SK-N-SH (cell line): ENCODE results near the gene CALN1. TPM values are rescaled to one million over a fixed set of nuclear protein-coding genes. Genes with fewer than 3 reads are reported as not detected.

Source experiments
- CTCF ChIA-PET: fragments of 300-600, 350-600 bp; formaldehyde crosslinking; extraction: SDS; loops from one replicate; lab custom pipeline; 2021; lab: Yijun Ruan, JAX
- POLR2A ChIA-PET: fragments of 350-600 bp; sonication (Branson Sonifier 250); formaldehyde crosslinking; extraction: SDS; loops from one replicate; lab custom pipeline; 2020; ENCODE audit warnings: antibody characterized with exemption, inconsistent platforms; lab: Yijun Ruan, JAX
- DNase-seq: peaks from one replicate; pipeline ENCODE4 v3.0.0; 2012
- H2AFZ ChIP-seq: fragments of 200-600 bp; sonication (generic); 2 replicates; pipeline ENCODE4 v1.8.1; 2016; ENCODE audit warnings: antibody characterized with exemption, mild to moderate bottlenecking, low read depth
- H3F3A ChIP-seq: fragments of 200-600 bp; sonication (generic); replicated peaks from 2 replicates; pipeline ENCODE3; 2016; ENCODE audit warnings: antibody characterized with exemption, mild to moderate bottlenecking; ENCODE audit not compliant: insufficient read depth
- H3K27ac ChIP-seq, 2 experiments: fragments of 200-500 bp in 1 of 2; fragments of 200-600 bp in 1 of 2; sonication (Bioruptor generic) in 1 of 2; sonication (generic), shearing (Covaris generic) in 1 of 2; 2 replicates each; pipeline versions ENCODE4 v1.5.1 to v1.6.1; 2014 to 2016; ENCODE audit warnings: low read depth in 2 of 2, inconsistent platforms in 1 of 2, low read length in 1 of 2, mild to moderate bottlenecking in 1 of 2, mixed read lengths in 1 of 2
- H3K27me3 ChIP-seq: fragments of 200-600 bp; sonication (generic), shearing (Covaris generic); 2 replicates; pipeline ENCODE4 v1.6.1; 2016; ENCODE audit warnings: mixed run types; ENCODE audit not compliant: insufficient read depth
- H3K36me3 ChIP-seq, 2 experiments: fragments of 200-500 bp in 1 of 2; fragments of 200-600 bp in 1 of 2; sonication (Bioruptor generic) in 1 of 2; sonication (generic) in 1 of 2; replicated peaks in 1 of 2; 2 replicates each; pipeline versions ENCODE3 to v1.5.1; 2014 to 2016; ENCODE audit warnings: low read length in 1 of 2, mild to moderate bottlenecking in 1 of 2; ENCODE audit not compliant: insufficient read depth in 2 of 2, control insufficient read depth in 1 of 2
- H3K4me1 ChIP-seq, 2 experiments: fragments of 200-500 bp in 1 of 2; fragments of 200-600 bp in 1 of 2; sonication (Bioruptor generic) in 1 of 2; sonication (generic), shearing (Covaris generic) in 1 of 2; 2 replicates each; pipeline versions ENCODE4 v1.5.1 to v1.6.1; 2014 to 2016; ENCODE audit warnings: low read depth in 1 of 2, low read length in 1 of 2, mixed run types in 1 of 2; ENCODE audit not compliant: insufficient read depth in 2 of 2, control insufficient read depth in 1 of 2
- H3K4me2 ChIP-seq: fragments of 200-600 bp; sonication (generic), shearing (Covaris generic); 2 replicates; pipeline ENCODE4 v1.6.1; 2017; ENCODE audit warnings: mixed run types
- H3K4me3 ChIP-seq, 2 experiments: fragments of 200-500 bp in 1 of 2; fragments of 200-600 bp in 1 of 2; sonication (Bioruptor generic) in 1 of 2; sonication (generic), shearing (Covaris generic) in 1 of 2; 2 replicates each; pipeline versions ENCODE4 v1.5.1 to v1.8.1; 2014 to 2016; ENCODE audit warnings: low read depth in 2 of 2, inconsistent platforms in 1 of 2, low read length in 1 of 2, mild to moderate bottlenecking in 1 of 2, mixed read lengths in 1 of 2, moderate library complexity in 1 of 2
- H3K79me2 ChIP-seq: fragments of 200-600 bp; sonication (generic); 2 replicates; pipeline ENCODE4 v1.8.1; 2017; ENCODE audit warnings: mild to moderate bottlenecking; ENCODE audit not compliant: insufficient read depth
- H3K9ac ChIP-seq: fragments of 200-600 bp; sonication (generic); 2 replicates; pipeline ENCODE4 v1.6.1; 2017; ENCODE audit warnings: mixed run types
- H3K9me2 ChIP-seq: fragments of 200-600 bp; sonication (generic); 2 replicates; pipeline ENCODE4 v1.6.1; 2017; ENCODE audit warnings: mixed run types
- H3K9me3 ChIP-seq: fragments of 200-600 bp; sonication (generic); 2 replicates; pipeline ENCODE4 v1.6.1; 2017; ENCODE audit warnings: mixed run types, mild to moderate bottlenecking, moderate library complexity
- H4K20me1 ChIP-seq: fragments of 200-600 bp; sonication (generic); 2 replicates; pipeline ENCODE4 v1.6.1; 2017; ENCODE audit warnings: mild to moderate bottlenecking, mixed run types; ENCODE audit not compliant: insufficient read depth
- ELF1 ChIP-seq: IDR thresholded peaks from 2 replicates; pipeline ENCODE4 v1.4.0; 2012
- EZH2phosphoT487 ChIP-seq: fragments of 200-600 bp; sonication (generic); IDR thresholded peaks from 2 replicates; pipeline ENCODE4 v1.6.1; 2017; ENCODE audit warnings: low read depth, mixed run types, mild to moderate bottlenecking, antibody characterized with exemption, moderate library complexity, borderline replicate concordance
- FOXM1 ChIP-seq: IDR thresholded peaks from 2 replicates; pipeline ENCODE4 v1.4.0; 2012; ENCODE audit warnings: low read depth, mild to moderate bottlenecking
- GABPA ChIP-seq: IDR thresholded peaks from 2 replicates; pipeline ENCODE4 v1.4.0; 2012; ENCODE audit warnings: low read depth, mild to moderate bottlenecking
- JUND ChIP-seq: IDR thresholded peaks from 2 replicates; pipeline ENCODE4 v1.4.0; 2012
- MEF2A ChIP-seq: IDR thresholded peaks from 2 replicates; pipeline ENCODE4 v1.4.0; 2012; ENCODE audit warnings: low read depth, borderline replicate concordance
- POLR2AphosphoS5 ChIP-seq: IDR thresholded peaks from 2 replicates; pipeline ENCODE4 v1.6.1; 2012; ENCODE audit warnings: low read depth, low read length
- RXRA ChIP-seq: IDR thresholded peaks from 2 replicates; pipeline ENCODE4 v1.4.0; 2012; ENCODE audit warnings: low read depth, mild to moderate bottlenecking, borderline replicate concordance
- SIN3A ChIP-seq: IDR thresholded peaks from 2 replicates; pipeline ENCODE4 v1.6.1; 2012; ENCODE audit warnings: low read depth, mild to moderate bottlenecking, low read length, moderate library complexity, borderline replicate concordance
- SMC3 ChIP-seq: IDR thresholded peaks from 2 replicates; pipeline ENCODE4 v1.6.1; 2012; ENCODE audit warnings: low read depth, low read length, improper control_type of control experiment
- TCF12 ChIP-seq: IDR thresholded peaks from 2 replicates; pipeline ENCODE4 v1.4.0; 2012
- TEAD4 ChIP-seq: IDR thresholded peaks from 2 replicates; pipeline ENCODE4 v1.4.0; 2012; ENCODE audit warnings: mild to moderate bottlenecking, borderline replicate concordance; ENCODE audit not compliant: insufficient read depth
- WGBS: methylation state at CpG from one replicate; pipeline ENCODE4 v1.1.6; 2017; ENCODE audit warnings: low lambda C conversion rate; 5-methylcytosine and 5-hydroxymethylcytosine counted together
- polyA plus RNA-seq, 3 experiments: library from polyadenylated mRNA; depleted of rRNA; stranded (reverse); fragments of >200 nt; gene quantifications; 2 replicates each; pipeline ENCODE4 v1.2.3, GENCODE V29; 2012
- TF ChIP-seq, protein P1 (sequence below): fragments of 200-600 bp; sonication (generic); IDR thresholded peaks from 2 replicates; pipeline ENCODE4 v1.6.1; 2017; ENCODE audit warnings: antibody characterized with exemption, mild to moderate bottlenecking, moderate library complexity
- TF ChIP-seq, protein P2 (sequence below): IDR thresholded peaks from 2 replicates; pipeline ENCODE4; 2012
- TF ChIP-seq, protein P3 (sequence below): IDR thresholded peaks from 2 replicates; pipeline ENCODE4 v1.4.0; 2012; ENCODE audit warnings: low read depth, borderline replicate concordance
- TF ChIP-seq, protein P4 (sequence below): fragments of 150-350 bp; IDR thresholded peaks from 2 replicates; pipeline ENCODE4 v1.6.1; 2016; ENCODE audit warnings: mild to moderate bottlenecking, low read depth, low read length
- TF ChIP-seq, protein P5 (sequence below): fragments of 150-350 bp; IDR thresholded peaks from 2 replicates; pipeline ENCODE4 v1.6.1; 2017; ENCODE audit warnings: antibody characterized with exemption, low read length, low read depth, borderline replicate concordance

The CALN1 gene
- polyA plus RNA-seq, 1 of the 3 experiments (the other 2 are of a cell fraction), result not detected

DNA sequence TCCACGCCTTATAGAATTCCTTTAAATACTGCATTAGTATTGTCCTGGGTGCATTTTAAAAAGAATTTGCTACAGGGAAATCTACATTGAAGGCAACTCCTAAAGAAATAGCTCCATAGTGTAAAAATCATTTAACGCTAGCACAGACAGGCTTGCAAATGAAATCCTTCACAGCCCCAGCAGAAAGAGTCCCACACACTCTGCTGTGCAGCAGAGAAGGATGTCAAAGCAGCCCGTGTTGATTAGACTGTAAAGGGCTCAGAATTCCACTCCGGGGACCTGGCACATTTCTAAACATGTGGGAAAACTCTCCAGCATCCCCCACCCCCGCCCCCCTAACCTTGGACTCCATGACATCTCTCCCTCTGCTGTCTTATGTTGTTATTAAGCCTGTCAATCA, 176.8 kb downstream of the CALN1 start (continued):
- TF ChIP-seq, protein P1, sequence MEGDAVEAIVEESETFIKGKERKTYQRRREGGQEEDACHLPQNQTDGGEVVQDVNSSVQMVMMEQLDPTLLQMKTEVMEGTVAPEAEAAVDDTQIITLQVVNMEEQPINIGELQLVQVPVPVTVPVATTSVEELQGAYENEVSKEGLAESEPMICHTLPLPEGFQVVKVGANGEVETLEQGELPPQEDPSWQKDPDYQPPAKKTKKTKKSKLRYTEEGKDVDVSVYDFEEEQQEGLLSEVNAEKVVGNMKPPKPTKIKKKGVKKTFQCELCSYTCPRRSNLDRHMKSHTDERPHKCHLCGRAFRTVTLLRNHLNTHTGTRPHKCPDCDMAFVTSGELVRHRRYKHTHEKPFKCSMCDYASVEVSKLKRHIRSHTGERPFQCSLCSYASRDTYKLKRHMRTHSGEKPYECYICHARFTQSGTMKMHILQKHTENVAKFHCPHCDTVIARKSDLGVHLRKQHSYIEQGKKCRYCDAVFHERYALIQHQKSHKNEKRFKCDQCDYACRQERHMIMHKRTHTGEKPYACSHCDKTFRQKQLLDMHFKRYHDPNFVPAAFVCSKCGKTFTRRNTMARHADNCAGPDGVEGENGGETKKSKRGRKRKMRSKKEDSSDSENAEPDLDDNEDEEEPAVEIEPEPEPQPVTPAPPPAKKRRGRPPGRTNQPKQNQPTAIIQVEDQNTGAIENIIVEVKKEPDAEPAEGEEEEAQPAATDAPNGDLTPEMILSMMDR, result no peak
- TF ChIP-seq TEAD4 (no peak), RXRA (no peak), GABPA (no peak)

DNA sequence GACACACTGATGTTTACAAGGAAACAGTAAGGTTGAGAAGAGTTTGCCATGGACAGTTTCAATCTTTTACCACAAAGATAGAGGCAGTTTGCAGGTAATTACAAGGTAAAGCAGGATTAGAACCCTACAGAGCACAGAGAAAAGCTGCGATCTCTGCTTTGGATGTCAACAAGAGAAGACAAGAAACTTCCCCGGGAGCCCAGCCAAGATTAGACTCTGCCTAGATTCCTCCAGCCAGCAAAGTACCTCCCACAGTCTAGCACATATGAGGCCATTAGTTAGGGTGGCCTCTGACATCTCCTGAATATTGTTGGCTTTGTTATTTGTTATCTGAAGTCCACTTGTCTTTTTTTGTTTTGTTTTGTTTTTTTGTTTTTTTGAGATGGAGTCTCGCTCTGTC, 178.1 kb downstream of the CALN1 start:
- H4K20me1 ChIP-seq, result no peaks in the 10 kb centered on the region
- POLR2A ChIA-PET, result no interaction called here
- H3K4me1 ChIP-seq, result no peaks in the 10 kb centered on the region
- no peak overlapping the region for H3K4me3 ChIP-seq
- CTCF ChIA-PET, result no interaction called here
- no peak overlapping the region for H3K27ac ChIP-seq
- no peak overlapping the region for H3K4me2 ChIP-seq
- no peaks in the 10 kb centered on the region for H3K9me3 ChIP-seq
- no peaks in the 10 kb centered on the region for H3F3A ChIP-seq
- no peaks in the 10 kb centered on the region for H3K79me2 ChIP-seq
- H3K9me2 ChIP-seq, result no peaks in the 10 kb centered on the region
- TF ChIP-seq, protein P2, sequence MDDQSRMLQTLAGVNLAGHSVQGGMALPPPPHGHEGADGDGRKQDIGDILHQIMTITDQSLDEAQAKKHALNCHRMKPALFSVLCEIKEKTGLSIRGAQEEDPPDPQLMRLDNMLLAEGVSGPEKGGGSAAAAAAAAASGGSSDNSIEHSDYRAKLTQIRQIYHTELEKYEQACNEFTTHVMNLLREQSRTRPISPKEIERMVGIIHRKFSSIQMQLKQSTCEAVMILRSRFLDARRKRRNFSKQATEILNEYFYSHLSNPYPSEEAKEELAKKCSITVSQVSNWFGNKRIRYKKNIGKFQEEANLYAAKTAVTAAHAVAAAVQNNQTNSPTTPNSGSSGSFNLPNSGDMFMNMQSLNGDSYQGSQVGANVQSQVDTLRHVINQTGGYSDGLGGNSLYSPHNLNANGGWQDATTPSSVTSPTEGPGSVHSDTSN, result no peak
- TF ChIP-seq JUND (no peak), MEF2A (no peak), EZH2phosphoT487 (no peak)
- TF ChIP-seq, protein P3, sequence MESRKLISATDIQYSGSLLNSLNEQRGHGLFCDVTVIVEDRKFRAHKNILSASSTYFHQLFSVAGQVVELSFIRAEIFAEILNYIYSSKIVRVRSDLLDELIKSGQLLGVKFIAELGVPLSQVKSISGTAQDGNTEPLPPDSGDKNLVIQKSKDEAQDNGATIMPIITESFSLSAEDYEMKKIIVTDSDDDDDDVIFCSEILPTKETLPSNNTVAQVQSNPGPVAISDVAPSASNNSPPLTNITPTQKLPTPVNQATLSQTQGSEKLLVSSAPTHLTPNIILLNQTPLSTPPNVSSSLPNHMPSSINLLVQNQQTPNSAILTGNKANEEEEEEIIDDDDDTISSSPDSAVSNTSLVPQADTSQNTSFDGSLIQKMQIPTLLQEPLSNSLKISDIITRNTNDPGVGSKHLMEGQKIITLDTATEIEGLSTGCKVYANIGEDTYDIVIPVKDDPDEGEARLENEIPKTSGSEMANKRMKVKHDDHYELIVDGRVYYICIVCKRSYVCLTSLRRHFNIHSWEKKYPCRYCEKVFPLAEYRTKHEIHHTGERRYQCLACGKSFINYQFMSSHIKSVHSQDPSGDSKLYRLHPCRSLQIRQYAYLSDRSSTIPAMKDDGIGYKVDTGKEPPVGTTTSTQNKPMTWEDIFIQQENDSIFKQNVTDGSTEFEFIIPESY, result no peak
- WGBS, result 12% methylated on average over 3 of the region's 3 CpGs
- H3K36me3 ChIP-seq, result no peaks in the 10 kb centered on the region
- H2AFZ ChIP-seq, result no peak overlapping the region
- DNase-seq, result no peak
- H3K27me3 ChIP-seq, result no peaks in the 10 kb centered on the region
- H3K9ac ChIP-seq, result no peak overlapping the region

DNA sequence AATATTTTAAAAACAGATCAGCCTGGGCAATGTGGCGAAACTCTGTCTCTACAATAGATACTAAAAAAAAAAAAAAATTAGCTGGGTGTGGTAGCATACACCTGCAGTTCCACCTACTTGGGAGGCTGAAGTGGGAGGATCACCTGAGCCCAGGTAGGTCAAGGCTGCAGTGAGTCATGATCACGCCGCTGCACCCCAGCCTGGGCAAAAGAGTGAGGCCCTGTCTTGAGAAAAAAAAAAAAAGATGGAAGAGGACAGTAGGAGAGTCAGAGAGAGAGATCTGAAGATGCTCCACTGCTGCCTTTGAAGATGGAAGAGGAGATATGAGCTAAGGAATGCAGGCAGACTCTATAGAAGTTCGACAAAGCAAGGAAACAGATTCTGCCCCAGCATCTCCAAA, 181.9 kb downstream of the CALN1 start:
- ChIA-PET CTCF (no interaction called here), POLR2A (no interaction called here)
- Histone ChIP-seq H3F3A (no peaks in the 10 kb centered on the region), H3K79me2 (no peaks in the 10 kb centered on the region), H3K4me2 (no peak overlapping the region), H3K36me3 (no peaks in the 10 kb centered on the region), H3K4me1 (no peaks in the 10 kb centered on the region), H3K27ac (no peak overlapping the region), H3K4me3 (no peak overlapping the region), H3K9me2 (no peaks in the 10 kb centered on the region), H4K20me1 (no peaks in the 10 kb centered on the region), H3K9ac (no peak overlapping the region), H3K27me3 (no peaks in the 10 kb centered on the region), H3K9me3 (no peaks in the 10 kb centered on the region), H2AFZ (no peak overlapping the region)
- DNase-seq, result no peak
- 32% methylated on average over 4 of the region's 4 CpGs for WGBS
- TF ChIP-seq SIN3A (no peak), ELF1 (no peak), FOXM1 (no peak), POLR2AphosphoS5 (no peak), SMC3 (no peak), TCF12 (no peak), TEAD4 (no peak)
- TF ChIP-seq, protein P4, sequence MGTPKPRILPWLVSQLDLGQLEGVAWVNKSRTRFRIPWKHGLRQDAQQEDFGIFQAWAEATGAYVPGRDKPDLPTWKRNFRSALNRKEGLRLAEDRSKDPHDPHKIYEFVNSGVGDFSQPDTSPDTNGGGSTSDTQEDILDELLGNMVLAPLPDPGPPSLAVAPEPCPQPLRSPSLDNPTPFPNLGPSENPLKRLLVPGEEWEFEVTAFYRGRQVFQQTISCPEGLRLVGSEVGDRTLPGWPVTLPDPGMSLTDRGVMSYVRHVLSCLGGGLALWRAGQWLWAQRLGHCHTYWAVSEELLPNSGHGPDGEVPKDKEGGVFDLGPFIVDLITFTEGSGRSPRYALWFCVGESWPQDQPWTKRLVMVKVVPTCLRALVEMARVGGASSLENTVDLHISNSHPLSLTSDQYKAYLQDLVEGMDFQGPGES, result no peak
- TF ChIP-seq, protein P5, sequence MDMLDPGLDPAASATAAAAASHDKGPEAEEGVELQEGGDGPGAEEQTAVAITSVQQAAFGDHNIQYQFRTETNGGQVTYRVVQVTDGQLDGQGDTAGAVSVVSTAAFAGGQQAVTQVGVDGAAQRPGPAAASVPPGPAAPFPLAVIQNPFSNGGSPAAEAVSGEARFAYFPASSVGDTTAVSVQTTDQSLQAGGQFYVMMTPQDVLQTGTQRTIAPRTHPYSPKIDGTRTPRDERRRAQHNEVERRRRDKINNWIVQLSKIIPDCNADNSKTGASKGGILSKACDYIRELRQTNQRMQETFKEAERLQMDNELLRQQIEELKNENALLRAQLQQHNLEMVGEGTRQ, result no peak
